ENCODE data around the gene DNAL4. TPM values are rescaled to one million over a fixed set of nuclear protein-coding genes. Genes with fewer than 3 reads are reported as not detected.

The DNAL4 gene
- total and polyA plus RNA-seq, 2 of the 4 experiments (the other 2 are of a cell fraction): 6.1 to 12.1 TPM

- ChIA-PET CTCF (no interaction called here), POLR2A (ENCODE audit: unreplicated experiment) (no interaction called here)
- Histone ChIP-seq H2AK5ac (ENCODE audit: low read depth, low read length) (no peak overlapping the region), H3K14ac (replicated peaks; ENCODE audit: low read depth, low read length) (no peak overlapping the region), H3K36me3 (ENCODE audit: control insufficient read depth, insufficient read depth, low read length) (peaks cover 49% of the 10 kb centered on the region), H3K9ac (ENCODE audit: low read depth, low read length) (no peak overlapping the region), H2BK20ac (ENCODE audit: low read depth, low read length) (no peak overlapping the region), H2AFZ (replicated peaks; ENCODE audit: low read length, poor library complexity) (no peak overlapping the region), H3K4me1 (ENCODE audit: control insufficient read depth, insufficient read depth, low read length) (peaks cover 11% of the 10 kb centered on the region), H4K20me1 (ENCODE audit: insufficient read depth, low read length) (peaks cover 4% of the 10 kb centered on the region; the same call in 1 of the 2 replicates), H3K27me3 (ENCODE audit: control insufficient read depth, insufficient read depth, low read length) (no peaks in the 10 kb centered on the region), H3K79me1 (ENCODE audit: low read depth in 1 of 2, low read length in 2 of 2) (peaks cover 17 to 58% of the 10 kb centered on the region in 2 experiments), H4K5ac (ENCODE audit: low read depth, low read length) (no peak overlapping the region), H3K23ac (ENCODE audit: low read depth, low read length) (no peak overlapping the region), H4K8ac (ENCODE audit: low read depth in 2 of 2, low read length in 2 of 2) (no peak overlapping the region), H4K91ac (ENCODE audit: insufficient read depth, low read depth, low read length) (no peak overlapping the region), H2AK9ac (replicated peaks; ENCODE audit: low read depth, low read length, poor library complexity) (no peak overlapping the region), H3K18ac (ENCODE audit: low read depth, low read length) (no peak overlapping the region), H3K4ac (ENCODE audit: low read depth, low read length) (no peak overlapping the region), H3K4me3 (ENCODE audit: insufficient read depth, low read depth, low read length) (no peak overlapping the region), H3K9me1 (ENCODE audit: insufficient read depth, low read length) (peaks cover 7% of the 10 kb centered on the region; the same call in 1 of the 2 replicates), H2BK15ac (ENCODE audit: low read depth, low read length) (no peak overlapping the region), H3K27ac (ENCODE audit: insufficient read depth, low read length) (no peak overlapping the region), H3K4me2 (ENCODE audit: low read depth, low read length) (no peak overlapping the region), H2BK120ac (ENCODE audit: low read depth, low read length) (no peak overlapping the region), H3K9me3 (ENCODE audit: control insufficient read depth, insufficient read depth, low read length) (no peaks in the 10 kb centered on the region), H3K56ac (ENCODE audit: extremely low read depth, insufficient read depth, low read length) (no peak overlapping the region), H2BK5ac (ENCODE audit: low read depth, low read length, poor library complexity, severe bottlenecking) (no peak overlapping the region)
- intact Hi-C loops (cut with micrococcal nuclease) (no loop called here), in situ Hi-C loops (cut with MboI; ENCODE audit: low sequenced_read_pairs) (no loop called here), dilution Hi-C loops (cut with HindIII; ENCODE audit: low sequenced_read_pairs, unreplicated experiment) (no loop called here)
- ATAC-seq (ENCODE audit: low read depth): no peak
- TF ChIP-seq ELK1 (IDR thresholded peaks at IDR 0.05; ENCODE audit: borderline replicate concordance, low read depth, low read length) (no peak), RCOR1 (IDR thresholded peaks at IDR 0.05; ENCODE audit: insufficient replicate concordance, low read length) (no peak), BHLHE40 (IDR thresholded peaks at IDR 0.05; ENCODE audit: low read depth, low read length) (no peak), RAD21 (IDR thresholded peaks at IDR 0.05; ENCODE audit: low read length) (no peak), POLR2A (IDR thresholded peaks at IDR 0.05; ENCODE audit: low read depth, low read length) (no peak), SMC3 (IDR thresholded peaks at IDR 0.05; ENCODE audit: low read depth, low read length) (no peak), MXI1 (IDR thresholded peaks at IDR 0.05; ENCODE audit: borderline replicate concordance, low read depth, low read length) (no peak), RFX5 (IDR thresholded peaks at IDR 0.05; ENCODE audit: low read depth, low read length) (no peak), MAZ (IDR thresholded peaks at IDR 0.05; ENCODE audit: borderline replicate concordance, low read depth, low read length) (no peak), USF2 (IDR thresholded peaks at IDR 0.05; ENCODE audit: low read depth, low read length) (no peak), CTCF (conservative IDR thresholded peaks at IDR 0.05; ENCODE audit: low read depth, low read length) (no peak), CHD1 (IDR thresholded peaks at IDR 0.05; ENCODE audit: low read depth, low read length) (no peak), NFE2L2 (IDR thresholded peaks at IDR 0.05; ENCODE audit: low read depth, low read length) (no peak), FOS (IDR thresholded peaks at IDR 0.05; ENCODE audit: low read depth, low read length) (no peak), CEBPB (IDR thresholded peaks at IDR 0.05; ENCODE audit: low read depth, low read length) (no peak), MAFK (IDR thresholded peaks at IDR 0.05; ENCODE audit: low read depth, low read length) (no peak)
- DNase-seq: no peak
- WGBS, 2 experiments (ENCODE audit: extremely low coverage in 2 of 2, insufficient read length in 1 of 2): 95% methylated on average over 8 of the region's 12 CpGs; no CpG with 5 or more reads in 1 of the 2 experiments
- BruUV-seq (replicated peaks): no TSS peak
These were observed 42.9 kb downstream of the DNAL4 start for GRCh38 chr22:38751066-38751421.
